ENCODE results near the gene APP. TPM values are rescaled to one million over a fixed set of nuclear protein-coding genes. Genes with fewer than 3 reads are reported as not detected.

APP gene
- total and polyA plus RNA-seq, 10 of the 15 experiments (the other 5 are each of a cell fraction or from before 2014, with no cell fraction given) = 8.8 to 94.9 (median 51.0) TPM

DNA sequence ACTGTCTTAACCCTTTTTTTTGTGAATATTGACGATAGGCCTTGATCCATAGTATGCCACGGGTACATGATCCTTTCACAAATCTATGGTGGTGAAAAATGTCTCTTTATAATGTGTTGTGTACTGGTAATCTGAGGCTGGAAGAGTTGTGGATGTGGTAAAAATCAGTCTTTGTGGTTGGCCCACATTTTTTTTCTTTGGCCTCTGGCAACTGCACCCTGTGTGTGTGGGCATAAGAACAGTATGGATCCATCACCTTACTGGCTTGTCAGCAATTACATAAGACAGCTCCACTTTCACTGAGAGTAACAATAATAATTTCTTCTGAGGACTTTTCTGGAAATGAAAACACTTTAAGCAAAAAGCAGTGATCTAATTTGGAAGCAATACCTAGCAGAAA is 334.2 kb downstream of the APP start (continued):
- TF ChIP-seq, protein P1, sequence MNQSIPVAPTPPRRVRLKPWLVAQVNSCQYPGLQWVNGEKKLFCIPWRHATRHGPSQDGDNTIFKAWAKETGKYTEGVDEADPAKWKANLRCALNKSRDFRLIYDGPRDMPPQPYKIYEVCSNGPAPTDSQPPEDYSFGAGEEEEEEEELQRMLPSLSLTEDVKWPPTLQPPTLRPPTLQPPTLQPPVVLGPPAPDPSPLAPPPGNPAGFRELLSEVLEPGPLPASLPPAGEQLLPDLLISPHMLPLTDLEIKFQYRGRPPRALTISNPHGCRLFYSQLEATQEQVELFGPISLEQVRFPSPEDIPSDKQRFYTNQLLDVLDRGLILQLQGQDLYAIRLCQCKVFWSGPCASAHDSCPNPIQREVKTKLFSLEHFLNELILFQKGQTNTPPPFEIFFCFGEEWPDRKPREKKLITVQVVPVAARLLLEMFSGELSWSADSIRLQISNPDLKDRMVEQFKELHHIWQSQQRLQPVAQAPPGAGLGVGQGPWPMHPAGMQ (IDR thresholded peaks at IDR 0.05; ENCODE audit: borderline replicate concordance) = no peak
- TF ChIP-seq, protein P2, sequence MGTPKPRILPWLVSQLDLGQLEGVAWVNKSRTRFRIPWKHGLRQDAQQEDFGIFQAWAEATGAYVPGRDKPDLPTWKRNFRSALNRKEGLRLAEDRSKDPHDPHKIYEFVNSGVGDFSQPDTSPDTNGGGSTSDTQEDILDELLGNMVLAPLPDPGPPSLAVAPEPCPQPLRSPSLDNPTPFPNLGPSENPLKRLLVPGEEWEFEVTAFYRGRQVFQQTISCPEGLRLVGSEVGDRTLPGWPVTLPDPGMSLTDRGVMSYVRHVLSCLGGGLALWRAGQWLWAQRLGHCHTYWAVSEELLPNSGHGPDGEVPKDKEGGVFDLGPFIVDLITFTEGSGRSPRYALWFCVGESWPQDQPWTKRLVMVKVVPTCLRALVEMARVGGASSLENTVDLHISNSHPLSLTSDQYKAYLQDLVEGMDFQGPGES (IDR thresholded peaks at IDR 0.05) = no peak
- TF ChIP-seq JUND (IDR thresholded peaks at IDR 0.05; ENCODE audit: low read depth, low read length) = no peak
- TF ChIP-seq MXI1 (IDR thresholded peaks at IDR 0.05; ENCODE audit: low read depth, low read length) = no peak
- TF ChIP-seq TCF7 (IDR thresholded peaks at IDR 0.05; ENCODE audit: borderline replicate concordance) = no peak

DNA sequence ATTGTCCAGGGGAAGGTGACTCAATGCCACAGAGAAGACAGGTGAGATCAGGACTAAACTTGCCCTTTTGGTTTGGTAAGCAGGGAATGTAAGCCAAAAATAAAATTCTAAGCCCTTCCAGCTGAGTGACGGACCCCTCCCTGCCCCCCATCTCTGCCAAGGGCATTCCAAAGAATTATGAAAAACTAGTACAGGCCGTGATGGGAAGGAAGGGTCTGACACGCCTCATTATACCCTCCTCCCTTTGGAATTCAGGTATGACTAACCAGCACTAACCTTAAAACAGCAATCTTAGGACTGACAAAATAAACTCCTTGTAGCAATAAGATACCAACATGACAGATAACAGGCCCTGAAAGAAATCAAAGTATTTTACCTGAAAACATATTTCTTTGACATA is 336.2 kb downstream of the APP start:
- 25% methylated on average over 3 of the region's 3 CpGs for WGBS (ENCODE audit: insufficient coverage, insufficient replicate concordance, low lambda C conversion rate, missing lambda C conversion rate)
- no TSS peak for BruUV-seq (replicated peaks)
- H3K4me2 ChIP-seq (ENCODE audit: control insufficient read depth, insufficient read depth) = no peak overlapping the region
- FAIRE-seq = no peak
- CTCF ChIA-PET = no interaction called here
- no peaks in the 10 kb centered on the region for H3K36me3 ChIP-seq (ENCODE audit: control insufficient read depth in 2 of 2, insufficient read depth in 2 of 2, low read length in 1 of 2)
- H3K9ac ChIP-seq (ENCODE audit: control insufficient read depth, insufficient read depth, low read length) = no peak overlapping the region
- no peak for ATAC-seq
- RAD21 ChIA-PET (ENCODE audit: unreplicated experiment) = no interaction called here
- H3K27ac ChIP-seq (ENCODE audit: control insufficient read depth, insufficient read depth) = no peak overlapping the region
- H3K4me1 ChIP-seq (ENCODE audit: control insufficient read depth, insufficient read depth, low read length) = no peaks in the 10 kb centered on the region
- SMC1A ChIA-PET (ENCODE audit: uncharacterized antibody, unreplicated experiment) = no interaction called here
- H2AFZ ChIP-seq (ENCODE audit: control insufficient read depth, low read depth, low read length) = no peak overlapping the region
- POLR2A ChIA-PET = no interaction called here
- no peak for DNase-seq (ENCODE audit: low read depth, low spot score)
- in situ Hi-C loops (cut with MboI) (no loop called here), intact Hi-C loops (cut with micrococcal nuclease; ENCODE audit: unreplicated experiment) (no loop called here)
- TF ChIP-seq EP300 (IDR thresholded peaks at IDR 0.05; ENCODE audit: borderline replicate concordance in 1 of 2, control insufficient read depth in 1 of 2, low read depth in 2 of 2, low read length in 2 of 2) (no peak), BMI1 (IDR thresholded peaks at IDR 0.05; ENCODE audit: borderline replicate concordance) (no peak), RBBP5 (conservative IDR thresholded peaks at IDR 0.05) (no peak), RELA (IDR thresholded peaks at IDR 0.05; ENCODE audit: borderline replicate concordance, partially characterized antibody) (no peak), CREB1 (IDR thresholded peaks at IDR 0.05; ENCODE audit: low read depth) (no peak), ZNF622 (IDR thresholded peaks at IDR 0.05) (no peak), ETV6 (conservative IDR thresholded peaks at IDR 0.05 in 1 of 2, IDR thresholded peaks at IDR 0.05 in 1 of 2; ENCODE audit: borderline replicate concordance in 1 of 2, low read depth in 1 of 2) (no peak), GABPA (IDR thresholded peaks at IDR 0.05; ENCODE audit: low read depth) (no peak), HDAC6 (IDR thresholded peaks at IDR 0.05; ENCODE audit: unreplicated experiment) (no peak), GATAD2B (conservative IDR thresholded peaks at IDR 0.05; ENCODE audit: low read depth) (no peak), NFIC (IDR thresholded peaks at IDR 0.05; ENCODE audit: low read depth, low read length) (no peak)
- TF ChIP-seq, protein P3, sequence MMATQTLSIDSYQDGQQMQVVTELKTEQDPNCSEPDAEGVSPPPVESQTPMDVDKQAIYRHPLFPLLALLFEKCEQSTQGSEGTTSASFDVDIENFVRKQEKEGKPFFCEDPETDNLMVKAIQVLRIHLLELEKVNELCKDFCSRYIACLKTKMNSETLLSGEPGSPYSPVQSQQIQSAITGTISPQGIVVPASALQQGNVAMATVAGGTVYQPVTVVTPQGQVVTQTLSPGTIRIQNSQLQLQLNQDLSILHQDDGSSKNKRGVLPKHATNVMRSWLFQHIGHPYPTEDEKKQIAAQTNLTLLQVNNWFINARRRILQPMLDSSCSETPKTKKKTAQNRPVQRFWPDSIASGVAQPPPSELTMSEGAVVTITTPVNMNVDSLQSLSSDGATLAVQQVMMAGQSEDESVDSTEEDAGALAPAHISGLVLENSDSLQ (IDR thresholded peaks at IDR 0.05) = no peak
- no peaks in the 10 kb centered on the region; the same call in 2 of the 3 replicates for H3K9me3 ChIP-seq (replicated peaks; ENCODE audit: control insufficient read depth, insufficient read depth, low read length)
- H4K20me1 ChIP-seq (ENCODE audit: control insufficient read depth, insufficient read depth) = no peaks in the 10 kb centered on the region; the same call in 1 of the 2 replicates
- no peaks in the 10 kb centered on the region for H3K27me3 ChIP-seq (replicated peaks in 1 of 2; ENCODE audit: control insufficient read depth in 2 of 2, insufficient read depth in 2 of 2, low read length in 1 of 2)
- no peaks in the 10 kb centered on the region for H3K79me2 ChIP-seq (ENCODE audit: control insufficient read depth, insufficient read depth, low read length)
- no peak overlapping the region for H3K4me3 ChIP-seq

Measured in GM12878 (cell line).